Upper lobe of left lung (tissue), 4 donors: ENCODE results near the gene GLDN.

ENCODE experiments used
- EP300 ChIP-seq, 4 donors: sonication (generic); formaldehyde crosslinking; IDR thresholded peaks; one replicate each; pipeline ENCODE4 v1.5.1; 2017; ENCODE audit warnings: antibody characterized with exemption in 4 of 4, control low read depth in 2 of 4
- POLR2A ChIP-seq, 4 donors: fragments of 450-650 bp; IDR thresholded peaks; one replicate each; pipeline ENCODE4 v1.5.1; 2016 to 2017; ENCODE audit warnings: antibody characterized with exemption in 4 of 4, mild to moderate bottlenecking in 2 of 4
- POLR2AphosphoS5 ChIP-seq, 2 donors: sonication (generic); formaldehyde crosslinking; IDR thresholded peaks; one replicate each; pipeline ENCODE4 v1.5.1; 2017; ENCODE audit warnings: antibody characterized with exemption in 2 of 2
- TF ChIP-seq, protein P1 (sequence below), 6 experiments: fragments of 450-650 bp in 4 of 6; fragments of 200-600 bp in 2 of 6; sonication (generic) in 2 of 6; IDR thresholded peaks; one replicate each; pipeline ENCODE4 v1.5.1; 2016 to 2019; ENCODE audit warnings: antibody characterized with exemption in 6 of 6

DNA sequence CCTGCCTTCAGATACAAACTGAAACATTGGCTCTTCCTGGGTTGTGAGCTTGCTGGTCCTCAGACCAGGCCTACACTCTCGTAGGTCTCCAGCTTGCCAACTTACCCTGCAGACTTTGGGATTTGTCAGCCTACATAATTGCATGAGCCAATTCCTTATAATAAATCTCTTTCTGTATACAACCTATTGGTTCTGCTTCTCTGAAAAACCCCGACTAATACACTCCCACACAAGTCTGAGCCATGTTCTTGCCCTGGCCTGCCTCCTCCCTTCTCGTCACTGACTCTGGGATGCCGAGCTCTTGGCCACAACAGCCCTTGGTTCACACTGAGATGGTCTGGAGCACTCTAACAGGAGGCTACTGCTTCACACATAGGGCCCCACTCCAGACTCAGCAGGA lies 12.5 kb upstream of the GLDN start:
- no peak for TF ChIP-seq POLR2AphosphoS5 (IDR thresholded peaks at IDR 0.05)
- TF ChIP-seq, protein P1, sequence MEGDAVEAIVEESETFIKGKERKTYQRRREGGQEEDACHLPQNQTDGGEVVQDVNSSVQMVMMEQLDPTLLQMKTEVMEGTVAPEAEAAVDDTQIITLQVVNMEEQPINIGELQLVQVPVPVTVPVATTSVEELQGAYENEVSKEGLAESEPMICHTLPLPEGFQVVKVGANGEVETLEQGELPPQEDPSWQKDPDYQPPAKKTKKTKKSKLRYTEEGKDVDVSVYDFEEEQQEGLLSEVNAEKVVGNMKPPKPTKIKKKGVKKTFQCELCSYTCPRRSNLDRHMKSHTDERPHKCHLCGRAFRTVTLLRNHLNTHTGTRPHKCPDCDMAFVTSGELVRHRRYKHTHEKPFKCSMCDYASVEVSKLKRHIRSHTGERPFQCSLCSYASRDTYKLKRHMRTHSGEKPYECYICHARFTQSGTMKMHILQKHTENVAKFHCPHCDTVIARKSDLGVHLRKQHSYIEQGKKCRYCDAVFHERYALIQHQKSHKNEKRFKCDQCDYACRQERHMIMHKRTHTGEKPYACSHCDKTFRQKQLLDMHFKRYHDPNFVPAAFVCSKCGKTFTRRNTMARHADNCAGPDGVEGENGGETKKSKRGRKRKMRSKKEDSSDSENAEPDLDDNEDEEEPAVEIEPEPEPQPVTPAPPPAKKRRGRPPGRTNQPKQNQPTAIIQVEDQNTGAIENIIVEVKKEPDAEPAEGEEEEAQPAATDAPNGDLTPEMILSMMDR (IDR thresholded peaks at IDR 0.05): no peak
- no peak for TF ChIP-seq POLR2A (IDR thresholded peaks at IDR 0.05)
- no peak for TF ChIP-seq EP300 (IDR thresholded peaks at IDR 0.05)
